ENCODE data around the gene ZFAND3. TPM values are rescaled to one million over a fixed set of nuclear protein-coding genes. Genes with fewer than 3 reads are reported as not detected.
A peak's percentile ranks its signal among the peaks of the same experiment; 100 is the strongest.

The ZFAND3 gene, protein sequence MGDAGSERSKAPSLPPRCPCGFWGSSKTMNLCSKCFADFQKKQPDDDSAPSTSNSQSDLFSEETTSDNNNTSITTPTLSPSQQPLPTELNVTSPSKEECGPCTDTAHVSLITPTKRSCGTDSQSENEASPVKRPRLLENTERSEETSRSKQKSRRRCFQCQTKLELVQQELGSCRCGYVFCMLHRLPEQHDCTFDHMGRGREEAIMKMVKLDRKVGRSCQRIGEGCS
- total RNA-seq (2014; rRNA removed; shearing (Covaris generic); ENCODE audit: low replicate concordance), result 26.2 and 31.0 TPM in 2 replicates

DNA sequence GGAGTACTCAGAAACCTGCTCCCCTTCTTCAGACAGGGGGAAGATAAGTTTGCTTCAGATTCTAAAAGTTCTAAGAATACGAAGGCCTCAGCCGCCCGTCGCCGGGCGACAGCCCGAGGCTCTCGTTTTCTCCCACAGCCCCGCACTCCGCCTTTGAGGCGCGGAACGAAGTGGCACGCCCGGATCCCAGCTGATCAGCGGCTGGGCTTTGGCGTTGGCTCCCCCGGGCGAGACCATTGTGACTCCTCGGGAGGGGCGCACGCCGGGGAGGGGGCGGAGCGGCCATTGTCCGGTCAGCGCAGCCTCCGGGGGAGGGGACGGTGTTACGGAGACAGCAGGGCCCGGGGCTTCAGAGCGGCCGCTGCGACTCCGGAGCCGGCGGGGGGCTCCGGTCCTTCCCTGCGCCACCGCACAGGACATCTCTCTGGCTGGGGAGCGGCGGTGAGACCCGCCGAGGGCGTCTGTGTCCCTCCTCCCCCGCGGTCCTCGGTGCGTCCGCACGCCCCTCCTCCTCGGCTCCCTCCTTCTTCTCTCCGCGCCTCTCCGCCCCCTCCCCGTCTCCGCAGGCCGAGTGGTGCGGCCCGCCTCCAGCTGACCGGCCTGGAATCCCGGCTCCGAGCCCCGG lies at the start of gene ZFAND3:
TSS of gene ZFAND3 (plus strand) at position 551 of the 625 bp plus-strand sequence. CDS start 219 bp downstream, outside the sequence.
- H3K36me3 ChIP-seq, result peaks cover 9% of the 10 kb centered on the region
- H3K4me3 ChIP-seq, result peak within 1 kb of the TSS; percentile 98
- peak; percentile 96 for DNase-seq
- no peaks in the 10 kb centered on the region for H3K9me3 ChIP-seq
- H3K27me3 ChIP-seq, result no peaks in the 10 kb centered on the region

DNA sequence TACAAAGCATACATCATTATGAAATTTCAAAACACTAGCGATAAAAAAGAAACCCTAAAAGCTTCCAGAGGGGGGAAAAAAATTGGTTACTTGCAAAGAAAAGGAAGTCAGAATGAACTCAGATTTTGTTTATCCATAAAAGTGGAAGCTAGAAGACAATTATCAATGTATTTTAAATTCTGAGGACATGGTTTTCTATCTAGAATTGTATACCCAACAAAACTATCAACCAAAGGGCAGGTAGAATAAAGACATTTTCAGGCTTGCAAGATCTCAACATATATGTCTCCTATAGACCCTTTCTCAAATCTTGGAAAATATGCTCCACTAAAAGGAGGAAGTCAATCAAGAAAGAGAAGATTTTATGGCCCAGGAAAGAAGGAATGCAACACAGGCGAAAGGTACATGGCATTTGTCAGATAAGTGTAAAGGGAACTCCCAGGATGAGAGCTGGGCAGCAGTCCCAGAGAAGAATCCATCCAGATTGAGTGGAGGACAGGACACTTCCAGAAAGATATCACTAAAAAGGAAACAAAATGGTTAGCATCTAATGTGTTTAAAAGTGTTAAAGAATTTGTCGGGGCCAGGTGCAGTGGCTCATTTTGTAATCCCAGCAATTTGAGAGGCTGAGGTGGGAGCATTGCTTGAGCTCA lies 45.4 kb upstream of the ZFAND3 start:
- H3K9me3 ChIP-seq, result 0 out of 2 replicates have a peak, but pooled peaks cover 2% of the 10 kb centered on the region
- no peak overlapping the region for H3K4me3 ChIP-seq
- no peaks in the 10 kb centered on the region for H3K36me3 ChIP-seq
- no peak for DNase-seq
- no peaks in the 10 kb centered on the region for H3K27me3 ChIP-seq

DNA sequence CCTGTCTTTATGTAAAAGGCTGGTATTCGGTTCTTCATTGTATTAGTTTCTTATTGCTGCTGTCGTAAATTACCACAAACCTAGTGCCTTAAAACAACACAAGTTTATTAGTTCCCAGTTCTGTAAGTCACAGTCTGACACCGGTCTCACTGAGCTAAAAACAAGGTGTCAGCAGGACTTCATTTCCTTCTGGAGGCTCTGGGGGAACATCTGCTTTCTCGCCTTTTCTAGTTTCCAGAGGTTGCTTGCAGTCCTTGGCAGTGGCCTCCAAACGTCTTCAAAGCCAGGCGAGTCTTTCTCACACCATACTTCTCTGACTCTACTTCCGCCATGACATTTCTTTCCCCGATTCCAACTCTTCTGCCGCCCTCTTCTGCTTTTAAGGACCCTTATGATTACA lies 43.0 kb upstream of the ZFAND3 start:
- DNase-seq, result no peak
- Histone ChIP-seq H3K36me3 (no peaks in the 10 kb centered on the region), H3K9me3 (0 out of 2 replicates have a peak, but pooled peaks cover 2% of the 10 kb centered on the region), H3K4me3 (no peak overlapping the region), H3K27me3 (no peaks in the 10 kb centered on the region)

DNA sequence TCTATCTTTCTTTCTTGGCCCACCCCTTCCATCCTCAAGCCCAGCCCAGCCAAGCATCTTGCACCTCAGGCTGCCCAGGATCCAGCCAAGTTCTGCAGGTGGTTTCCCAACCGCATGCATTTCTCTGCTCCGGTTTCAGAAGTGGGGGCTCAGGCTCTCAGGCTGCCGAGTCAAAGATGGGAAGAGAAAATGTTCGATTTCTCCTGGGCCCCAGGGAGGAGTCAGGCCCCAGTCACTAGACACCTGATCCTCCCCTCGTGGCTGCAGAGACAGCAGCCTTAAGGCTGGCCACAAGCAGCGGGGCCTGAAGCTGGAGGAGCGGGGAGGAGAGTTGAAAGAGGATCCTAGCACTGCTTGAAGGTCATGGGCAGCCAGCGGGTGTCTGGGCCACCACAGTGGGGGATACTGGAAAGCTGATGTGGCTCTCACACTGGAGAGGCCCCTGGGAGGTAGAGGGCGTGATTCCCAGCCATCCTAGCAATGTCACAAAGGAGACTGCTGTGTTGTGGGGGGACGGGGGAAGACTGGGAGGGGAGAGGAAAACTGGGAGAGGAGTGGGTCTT lies 42.2 kb upstream of the ZFAND3 start:
- no peak overlapping the region for H3K4me3 ChIP-seq

DNA sequence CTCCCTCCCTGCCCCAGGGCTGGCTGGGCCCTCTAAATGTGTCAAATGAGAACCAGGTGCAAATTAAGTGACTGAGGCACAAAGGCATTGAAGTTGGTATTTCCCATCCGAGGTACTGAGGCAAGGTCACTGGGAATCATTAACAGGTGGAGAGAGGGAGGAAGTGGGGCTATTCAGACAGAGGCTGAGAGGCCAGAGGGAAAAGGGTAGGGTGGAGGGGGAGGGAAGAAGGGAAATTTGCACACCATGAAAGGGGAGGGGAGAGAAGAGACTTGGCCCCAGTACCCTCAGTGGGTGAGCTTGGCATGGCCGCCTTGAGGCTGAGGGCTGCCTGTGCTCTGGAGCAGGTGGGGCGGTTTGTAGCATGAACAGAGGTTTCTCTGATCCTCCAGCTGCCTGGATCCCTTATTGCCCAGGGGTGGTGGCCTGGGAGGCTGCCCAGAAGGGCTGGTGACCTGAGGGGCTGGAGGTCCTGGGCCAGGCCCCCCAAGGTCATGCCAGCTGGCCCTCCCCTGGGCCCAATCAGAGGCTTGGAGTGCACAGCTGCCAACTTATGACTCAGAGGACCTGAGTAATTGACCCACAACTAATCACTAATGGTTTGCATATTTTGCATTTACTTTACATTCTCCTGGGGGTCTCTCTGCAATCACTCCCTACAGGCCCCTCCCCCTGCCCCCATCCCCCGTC lies 40.3 kb upstream of the ZFAND3 start:
- H3K36me3 ChIP-seq, result no peaks in the 10 kb centered on the region
- no peaks in the 10 kb centered on the region for H3K9me3 ChIP-seq
- H3K4me3 ChIP-seq, result no peak overlapping the region
- no peaks in the 10 kb centered on the region for H3K27me3 ChIP-seq
- DNase-seq, result peak; percentile 55

More for the DNA sequence above, 42.2 kb upstream of the ZFAND3 start:
- Histone ChIP-seq H3K27me3 (no peaks in the 10 kb centered on the region), H3K36me3 (no peaks in the 10 kb centered on the region), H3K9me3 (0 out of 2 replicates have a peak, but pooled peaks cover 2% of the 10 kb centered on the region)
- no peak for DNase-seq

DNA sequence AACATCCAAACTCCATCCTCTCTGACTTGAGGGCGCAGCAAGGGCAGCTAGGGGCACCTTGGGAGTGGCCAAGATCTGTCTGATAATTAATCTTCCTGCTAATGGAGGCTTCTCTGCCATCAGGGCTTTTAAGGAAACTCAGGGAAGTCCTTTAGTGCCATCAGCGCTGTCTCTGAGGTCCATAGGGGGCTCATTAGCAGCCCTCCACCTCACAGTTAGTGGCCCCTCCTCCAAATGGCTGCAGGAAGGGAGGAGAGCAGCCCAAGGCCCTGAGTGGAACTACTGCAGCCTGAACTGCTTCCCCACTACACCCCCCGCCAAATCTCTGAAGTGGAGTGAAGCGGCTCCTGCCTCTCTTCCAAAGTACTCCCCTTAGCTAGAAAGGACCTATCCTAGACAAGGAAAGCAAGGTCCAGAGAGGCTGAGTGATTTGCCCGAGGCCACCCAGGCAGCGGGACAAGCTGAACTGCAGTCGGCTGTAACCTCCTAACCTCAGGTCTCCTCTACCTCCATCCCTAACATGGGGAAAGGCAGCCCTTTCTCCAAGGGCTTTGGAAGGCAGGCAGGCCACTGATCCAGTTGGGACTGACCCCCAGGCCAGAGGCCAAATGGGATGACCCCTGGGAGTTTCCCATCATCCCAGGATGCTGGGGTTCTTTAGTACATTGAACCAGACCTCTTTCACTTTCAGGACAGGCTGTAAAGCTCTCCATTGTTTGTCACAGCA lies 39.5 kb upstream of the ZFAND3 start:
- Histone ChIP-seq H3K36me3 (no peaks in the 10 kb centered on the region), H3K4me3 (no peak overlapping the region), H3K9me3 (no peaks in the 10 kb centered on the region), H3K27me3 (no peaks in the 10 kb centered on the region)
- no peak for DNase-seq

DNA sequence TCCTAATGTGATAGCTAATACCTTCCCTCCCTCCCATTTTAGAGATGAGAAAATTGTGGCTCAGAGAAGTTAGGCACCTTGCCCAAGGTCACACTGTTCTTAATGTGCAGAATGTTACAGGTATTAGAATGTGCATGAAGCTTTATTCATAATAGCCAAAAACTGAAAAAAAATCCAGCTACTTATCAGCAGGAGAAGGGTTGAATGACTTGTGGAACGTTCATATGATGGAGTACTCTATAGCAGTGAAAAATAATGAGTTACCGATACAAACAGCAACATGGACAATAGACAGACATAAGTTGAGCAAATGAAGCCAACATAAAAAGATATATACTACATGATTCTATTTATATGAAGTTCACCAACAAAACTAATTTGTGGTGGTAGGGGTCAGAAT lies 37.7 kb upstream of the ZFAND3 start:
- Histone ChIP-seq H3K4me3 (no peak overlapping the region), H3K27me3 (no peaks in the 10 kb centered on the region), H3K9me3 (no peaks in the 10 kb centered on the region), H3K36me3 (no peaks in the 10 kb centered on the region)
- DNase-seq, result no peak

DNA sequence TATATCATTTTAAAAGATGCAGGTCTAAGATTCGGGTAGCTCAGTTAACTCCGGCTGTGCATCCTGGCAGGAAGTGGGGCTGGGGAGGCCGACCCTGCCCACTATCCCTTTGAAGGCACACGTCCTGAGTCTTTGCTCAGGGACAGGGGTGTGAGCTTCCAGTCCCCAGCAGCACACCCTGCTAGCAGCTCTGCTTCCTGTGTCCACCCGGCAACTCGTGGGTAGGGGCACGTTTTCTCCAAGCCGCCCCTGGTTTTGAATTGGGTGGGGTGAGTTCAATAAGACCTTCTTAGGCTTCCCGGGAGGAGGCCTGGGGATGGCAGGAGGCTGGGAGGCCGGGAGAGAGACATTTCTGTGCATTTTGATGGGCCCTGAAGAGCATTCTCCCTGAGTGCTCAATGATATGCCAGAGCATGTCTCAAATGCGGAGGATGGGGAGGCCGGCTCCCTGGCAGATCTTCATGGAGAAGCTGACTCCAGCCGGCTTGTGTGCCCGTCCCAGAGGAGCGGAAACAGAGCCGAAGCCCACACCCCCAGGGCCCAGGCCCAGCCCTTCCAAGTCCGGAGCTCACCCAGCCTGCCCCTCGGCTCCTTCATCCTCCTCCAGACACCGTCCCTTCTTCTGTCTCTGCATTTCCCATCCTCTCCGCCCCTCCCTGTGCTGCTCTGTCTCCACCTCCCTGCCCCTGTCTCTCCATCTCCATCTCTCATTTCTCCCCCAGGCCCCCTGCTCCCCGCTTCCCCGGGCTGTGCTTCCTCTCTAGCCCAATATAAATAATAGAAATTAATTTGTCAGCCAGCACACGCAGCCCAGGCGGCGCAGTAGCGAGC lies 36.3 kb upstream of the ZFAND3 start:
- no peak for DNase-seq
- Histone ChIP-seq H3K9me3 (no peaks in the 10 kb centered on the region), H3K36me3 (no peaks in the 10 kb centered on the region), H3K4me3 (no peak overlapping the region), H3K27me3 (no peaks in the 10 kb centered on the region)

DNA sequence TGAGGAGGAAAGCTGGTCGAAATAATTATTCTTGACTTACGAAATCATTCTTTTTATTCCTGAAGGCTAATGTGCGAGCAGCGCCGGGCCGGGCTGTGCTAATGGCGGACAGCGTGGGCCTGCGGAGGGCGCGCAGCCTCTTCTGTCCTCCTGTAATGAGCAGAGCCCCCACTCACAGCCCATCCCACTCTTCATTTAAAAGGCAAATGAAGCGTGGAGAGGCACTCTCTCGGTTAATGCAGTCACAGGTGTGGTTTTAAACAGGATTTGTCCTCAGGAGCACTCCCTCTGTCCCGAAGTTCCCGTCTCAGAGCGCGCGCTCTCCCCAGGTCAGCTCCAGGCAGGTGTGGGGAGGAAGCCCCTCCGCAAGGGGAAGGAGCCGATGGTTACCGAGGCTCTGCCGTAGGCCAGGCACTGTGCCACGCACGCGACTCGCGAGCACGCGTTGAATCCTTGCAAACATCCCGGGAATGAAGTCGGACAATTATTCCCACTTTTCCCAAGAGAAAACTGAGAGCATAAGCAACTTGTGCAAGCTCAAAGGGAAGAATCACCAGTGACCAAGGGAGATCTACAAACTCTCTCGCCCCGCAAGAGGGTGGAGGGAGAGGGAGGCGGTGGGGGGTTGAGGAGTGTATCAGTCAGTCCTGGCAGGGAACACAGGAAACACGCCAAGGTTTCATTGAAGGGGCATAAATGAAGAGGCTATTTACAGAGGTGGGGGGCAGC lies 35.5 kb upstream of the ZFAND3 start:
- DNase-seq, result no peak
- Histone ChIP-seq H3K9me3 (no peaks in the 10 kb centered on the region), H3K36me3 (no peaks in the 10 kb centered on the region), H3K27me3 (no peaks in the 10 kb centered on the region), H3K4me3 (no peak overlapping the region)

DNA sequence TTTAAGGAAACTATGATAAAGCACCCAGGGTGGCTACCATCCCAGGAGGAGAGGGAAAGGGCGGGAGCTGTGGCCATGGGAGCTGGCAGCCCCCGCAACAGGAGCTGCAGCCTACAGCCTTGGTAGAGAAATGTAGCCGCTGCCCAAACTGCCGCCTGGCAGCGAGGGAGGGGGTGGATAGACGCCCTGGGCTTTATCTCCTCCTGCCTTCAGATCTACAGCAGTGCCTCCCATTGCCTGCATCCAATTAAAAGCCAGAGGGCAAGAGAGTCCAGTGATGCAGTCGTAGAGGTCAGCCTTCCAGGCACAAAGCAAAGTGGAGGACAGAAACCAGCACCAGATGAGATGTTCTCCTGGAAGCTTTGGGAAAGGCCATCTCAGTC lies 35.0 kb upstream of the ZFAND3 start:
- Histone ChIP-seq H3K36me3 (no peaks in the 10 kb centered on the region), H3K27me3 (no peaks in the 10 kb centered on the region), H3K4me3 (no peak overlapping the region), H3K9me3 (no peaks in the 10 kb centered on the region)
- DNase-seq, result no peak

DNA sequence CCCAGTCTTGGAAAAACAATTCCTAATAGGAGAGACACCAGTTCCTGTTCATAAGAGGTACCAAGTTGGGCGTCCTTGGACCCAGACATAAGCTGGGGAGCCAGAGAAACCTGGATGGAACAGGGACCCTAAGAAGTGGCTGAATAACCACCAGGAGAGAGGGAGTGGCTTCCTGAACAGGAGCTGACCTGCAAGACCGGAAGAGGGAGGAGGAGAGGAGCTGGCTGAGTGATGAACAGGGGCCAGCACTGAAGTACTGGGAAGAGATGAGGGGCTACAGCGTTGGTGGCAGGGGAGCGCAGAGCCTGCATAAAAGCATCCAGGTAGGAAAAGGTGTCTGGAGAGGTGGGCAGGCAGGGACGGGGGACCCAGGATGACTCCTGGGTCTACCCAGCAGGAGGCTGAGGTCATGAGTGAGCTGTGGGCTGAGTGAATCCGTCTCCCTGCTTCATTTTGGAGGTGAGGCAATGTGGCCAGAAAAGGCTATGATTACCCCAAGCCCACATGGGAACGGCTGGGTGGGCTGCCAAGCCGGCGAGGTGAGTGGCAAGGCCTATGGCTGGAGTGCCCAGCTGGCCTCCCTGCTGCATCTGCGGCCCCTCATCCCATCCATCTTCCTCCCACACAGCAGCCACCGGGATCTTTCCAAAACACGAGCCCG lies 34.4 kb upstream of the ZFAND3 start:
- no peak for DNase-seq
- no peaks in the 10 kb centered on the region for H3K36me3 ChIP-seq
- H3K27me3 ChIP-seq, result no peaks in the 10 kb centered on the region
- H3K9me3 ChIP-seq, result no peaks in the 10 kb centered on the region
- no peak overlapping the region for H3K4me3 ChIP-seq

DNA sequence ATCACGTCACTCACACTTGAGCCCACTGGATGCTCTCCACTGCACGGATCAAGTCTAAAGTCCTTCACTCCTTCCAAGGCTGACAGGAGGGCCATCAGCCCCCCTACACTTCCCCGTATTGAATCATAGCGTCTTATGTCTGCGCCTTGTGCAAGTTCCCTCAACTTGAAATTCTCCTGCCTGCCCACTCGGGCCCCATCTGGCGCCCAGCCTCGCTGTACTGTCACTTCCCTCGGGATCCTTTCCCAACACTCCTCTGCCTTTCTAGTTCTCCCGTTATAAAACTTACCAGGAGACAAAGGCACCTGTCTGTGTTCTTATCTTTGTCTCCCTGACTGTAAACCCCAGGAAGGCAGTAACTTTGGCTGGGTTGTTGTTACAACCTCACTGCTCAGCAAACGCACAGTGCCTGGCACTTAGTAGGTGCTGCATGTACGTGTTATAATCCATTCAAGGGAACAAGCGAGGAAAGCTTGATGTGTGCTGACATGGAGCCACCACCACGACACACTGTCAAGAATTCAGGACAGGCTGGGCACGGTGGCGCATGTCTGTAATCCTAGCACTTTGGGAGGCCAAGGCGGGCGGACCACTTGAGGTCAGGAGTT lies 33.8 kb upstream of the ZFAND3 start:
- H3K36me3 ChIP-seq, result no peaks in the 10 kb centered on the region
- H3K27me3 ChIP-seq, result no peaks in the 10 kb centered on the region
- no peak overlapping the region for H3K4me3 ChIP-seq
- no peak for DNase-seq
- H3K9me3 ChIP-seq, result no peaks in the 10 kb centered on the region

DNA sequence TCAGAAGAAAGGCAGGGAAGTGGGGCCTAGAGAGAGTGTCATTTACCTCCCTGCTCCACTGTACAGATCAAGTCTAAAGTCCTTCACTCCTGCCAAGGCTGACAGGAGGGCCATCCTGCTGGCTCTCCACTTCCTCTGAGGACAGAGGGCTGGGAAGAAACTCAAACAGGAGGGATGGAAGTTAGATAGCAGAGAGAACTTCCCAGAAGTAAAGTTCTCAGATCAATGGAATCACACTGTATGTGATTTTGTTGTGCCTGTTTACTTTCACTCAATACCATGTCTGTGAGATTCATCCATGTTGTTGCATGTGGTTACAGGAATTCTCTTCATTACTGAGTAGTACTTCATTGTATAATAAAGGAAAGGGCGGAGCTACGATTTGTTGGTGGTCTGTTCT lies 32.3 kb upstream of the ZFAND3 start:
- H3K4me3 ChIP-seq, result no peak overlapping the region

DNA sequence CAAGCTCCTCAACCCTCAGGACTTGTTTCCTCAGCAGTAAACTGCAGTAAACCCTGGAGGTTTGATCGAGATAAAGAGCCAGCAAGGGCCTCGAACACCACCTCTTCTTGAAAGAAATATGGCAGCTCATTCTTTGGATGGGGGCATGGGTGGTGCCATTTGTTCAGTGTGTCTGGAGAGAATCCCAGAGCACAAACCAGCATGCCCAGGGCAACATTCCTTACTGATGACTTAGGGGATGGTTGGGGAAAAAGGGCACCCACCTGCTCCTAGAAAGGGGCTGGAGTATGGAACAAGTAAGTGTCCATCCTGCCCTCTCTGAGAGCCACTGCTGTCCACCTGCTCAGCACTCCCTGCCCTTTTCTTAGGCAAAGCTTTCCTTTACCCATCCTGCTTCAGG lies 31.3 kb upstream of the ZFAND3 start:
- Histone ChIP-seq H3K9me3 (no peaks in the 10 kb centered on the region), H3K27me3 (no peaks in the 10 kb centered on the region), H3K36me3 (no peaks in the 10 kb centered on the region), H3K4me3 (no peak overlapping the region)
- DNase-seq, result peak; percentile 43

More for the DNA sequence above, 32.3 kb upstream of the ZFAND3 start:
- Histone ChIP-seq H3K9me3 (no peaks in the 10 kb centered on the region), H3K36me3 (no peaks in the 10 kb centered on the region), H3K27me3 (no peaks in the 10 kb centered on the region)
- DNase-seq, result no peak

All from MG63 (cell line).